GM12872 (cell line): Measurements from ENCODE around the gene TRPM7.

Source experiments
- CTCF ChIP-seq: IDR thresholded peaks from 3 replicates; pipeline ENCODE4 v1.5.1; 2011; ENCODE audit warnings: low read depth, mild to moderate bottlenecking, low read length, moderate library complexity; ENCODE audit not compliant: insufficient read depth

Gene TRPM7

GRCh38 chr15:50702762-50703334 lies 16.3 kb upstream of the TRPM7 start:
- TF ChIP-seq CTCF = no peak

GRCh38 chr15:50698101-50698500 lies 11.5 kb upstream of the TRPM7 start:
- no peak for TF ChIP-seq CTCF

- TF ChIP-seq CTCF = no peak
Measured at GRCh38 chr15:50697109-50697797, 10.7 kb upstream of the TRPM7 start.

GRCh38 chr15:50687302-50687902 lies 805 bp upstream of the TRPM7 start:
- TF ChIP-seq CTCF = no peak

- TF ChIP-seq CTCF = no peak
Measured at GRCh38 chr15:50685976-50686468, 575 bp downstream of the TRPM7 start.

- TF ChIP-seq CTCF = no peak
Measured at GRCh38 chr15:50685191-50685975, 1.2 kb downstream of the TRPM7 start.

GRCh38 chr15:50681467-50681866 lies 5.1 kb downstream of the TRPM7 start:
- no peak for TF ChIP-seq CTCF
